HG02852 (cell line): ENCODE results near the gene ZNF197.
"Not testable (repeated sequence)": the region's sequence is repeated elsewhere in the genome, so short reads cannot be mapped to it uniquely, and the experiment has no call there.

ENCODE experiments used
- ATAC-seq: cut with Tn5 transposase; IDR thresholded peaks from one replicate; pipeline ENCODE4 v1.9.1; 2021; ENCODE audit warnings: mild to moderate bottlenecking, moderate library complexity; ENCODE audit not compliant: unreplicated experiment

ZNF197 gene

DNA sequence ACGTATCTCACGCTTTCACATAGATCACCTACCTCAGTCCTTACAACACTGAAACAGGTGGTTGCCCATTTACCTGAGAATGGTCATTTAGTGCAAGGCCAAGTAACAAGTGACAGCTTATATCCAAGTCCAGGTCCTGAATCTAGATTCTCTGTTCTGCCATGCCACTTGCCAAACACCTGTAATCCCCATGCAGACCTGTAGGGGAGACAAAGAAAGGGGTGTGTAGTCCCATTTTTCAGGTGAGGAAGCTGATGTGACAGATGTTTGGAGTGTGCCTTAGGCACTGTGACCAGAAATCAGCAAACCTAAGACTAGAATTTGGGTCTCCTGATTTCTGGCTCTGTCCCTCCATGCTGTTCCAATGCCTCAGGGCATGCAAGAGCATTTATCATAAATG is 36.4 kb downstream of the ZNF197 start:
- no peak for ATAC-seq

- no peak for ATAC-seq
Measured at GRCh38 chr3:44665173-44665572, 40.3 kb downstream of the ZNF197 start.

- ATAC-seq = no peak
Measured at GRCh38 chr3:44666346-44666745, 41.5 kb downstream of the ZNF197 start.

GRCh38 chr3:44669760-44670159 is 44.9 kb downstream of the ZNF197 start:
- no peak for ATAC-seq

- ATAC-seq = not testable (repeated sequence)
Measured at GRCh38 chr3:44673466-44673865, 48.6 kb downstream of the ZNF197 start.

DNA sequence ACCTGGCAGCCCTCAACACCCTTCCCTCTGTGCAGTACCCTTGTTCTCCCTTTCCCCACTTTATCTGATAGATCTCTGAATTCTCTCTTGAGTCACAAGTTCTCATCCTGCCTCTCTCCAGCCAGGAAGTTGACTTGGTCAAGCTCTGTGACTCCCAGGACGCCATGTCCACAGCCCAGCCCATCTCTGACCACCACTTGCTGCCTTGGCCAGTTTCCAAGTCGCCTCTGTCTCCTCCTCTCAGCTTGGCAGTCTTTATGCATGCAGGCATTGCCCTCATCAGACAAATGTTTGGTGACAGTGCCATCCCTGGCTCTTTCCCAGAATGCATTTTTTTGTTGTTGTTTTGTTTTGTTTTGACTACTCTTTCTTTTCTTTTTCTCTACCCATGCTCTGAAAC is 49.4 kb downstream of the ZNF197 start:
- ATAC-seq = no peak

DNA sequence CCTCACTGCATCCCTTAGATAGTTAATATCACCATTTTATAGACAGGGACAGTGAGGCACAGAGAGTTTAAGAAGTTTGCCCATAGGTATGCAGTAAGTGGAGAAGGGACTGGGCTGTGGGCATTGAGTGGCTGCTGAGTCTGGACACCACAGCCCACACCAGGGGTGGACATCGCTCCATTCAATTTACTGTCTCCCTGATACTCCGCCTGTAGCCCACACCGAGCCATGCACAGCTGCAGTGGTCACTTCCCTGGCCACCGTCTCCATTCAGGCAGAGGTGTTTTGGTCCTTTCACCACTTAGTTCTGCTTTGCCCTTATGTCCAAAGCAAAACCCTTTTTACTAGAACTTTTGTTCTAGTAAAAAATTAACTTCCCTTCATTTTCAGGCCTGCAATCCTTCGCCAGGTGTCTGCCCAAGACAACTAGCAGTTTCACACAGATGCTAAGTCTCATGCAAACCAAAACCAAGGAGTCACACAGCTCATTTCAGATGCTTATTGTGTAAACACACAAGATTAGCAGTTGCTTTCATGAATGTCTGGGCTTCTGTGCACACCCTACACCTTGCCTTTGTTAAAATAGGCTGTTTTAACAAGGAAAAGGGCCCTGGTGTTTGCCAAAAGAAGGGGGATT is 53.8 kb downstream of the ZNF197 start:
- no peak for ATAC-seq

DNA sequence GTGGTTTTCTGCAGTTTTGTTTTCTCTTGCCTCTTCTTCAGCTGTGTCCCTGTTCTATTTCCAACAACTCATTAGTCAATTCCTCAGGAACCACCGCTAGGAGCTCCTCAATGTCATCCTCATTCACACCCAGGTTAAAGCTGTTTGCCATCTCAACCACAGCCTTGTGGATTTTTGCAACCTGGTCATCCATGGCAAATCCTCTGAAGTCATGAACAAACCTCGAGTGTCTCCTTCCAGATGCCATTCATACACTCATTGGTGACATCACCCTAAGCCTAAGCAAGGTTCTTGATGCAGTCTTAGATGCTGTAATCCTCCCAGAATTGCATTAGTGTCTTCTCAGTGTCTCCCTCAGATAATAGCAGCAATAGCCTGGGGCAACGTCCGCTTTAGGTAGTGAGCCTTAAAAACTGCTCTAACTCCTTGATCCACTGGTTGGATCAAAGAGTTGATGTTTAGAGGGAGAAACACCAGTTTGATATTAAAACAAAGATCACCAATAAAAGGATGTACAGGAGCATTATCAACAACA is 56.2 kb downstream of the ZNF197 start:
- no peak for ATAC-seq

DNA sequence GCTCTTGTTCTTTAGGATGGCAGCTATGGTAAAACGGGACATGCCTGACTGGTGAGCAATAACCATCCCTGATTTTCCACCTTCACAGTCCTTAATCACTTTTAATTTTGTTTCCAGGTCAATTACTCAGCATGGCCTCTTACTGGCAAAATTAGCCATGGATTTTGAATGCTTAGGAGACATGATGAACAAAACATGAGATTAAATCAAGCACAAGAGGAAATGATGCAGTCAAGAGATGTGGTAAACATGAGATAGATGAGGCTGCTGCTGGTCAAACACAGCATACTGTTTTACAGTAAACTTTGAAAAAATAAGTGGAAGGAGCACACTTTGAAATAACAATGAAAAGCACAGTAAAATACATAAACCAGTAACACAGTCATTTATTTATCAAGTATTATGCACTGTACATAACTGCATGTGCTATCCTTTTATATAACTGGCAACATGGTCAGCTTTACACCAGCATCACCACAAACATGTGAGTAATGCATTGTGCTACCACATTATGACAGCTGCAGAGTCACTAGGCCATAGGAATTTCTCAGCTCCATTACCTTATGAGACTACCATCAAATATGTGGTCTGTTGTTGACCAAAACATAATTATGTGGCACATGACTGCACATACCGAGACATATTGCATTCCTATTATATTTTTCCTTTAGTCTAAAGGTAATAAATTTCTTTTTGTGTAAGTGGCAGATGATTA is 57.5 kb downstream of the ZNF197 start:
- ATAC-seq = no peak

GRCh38 chr3:44685128-44685800 is 60.4 kb downstream of the ZNF197 start:
- peak; percentile 92 for ATAC-seq

DNA sequence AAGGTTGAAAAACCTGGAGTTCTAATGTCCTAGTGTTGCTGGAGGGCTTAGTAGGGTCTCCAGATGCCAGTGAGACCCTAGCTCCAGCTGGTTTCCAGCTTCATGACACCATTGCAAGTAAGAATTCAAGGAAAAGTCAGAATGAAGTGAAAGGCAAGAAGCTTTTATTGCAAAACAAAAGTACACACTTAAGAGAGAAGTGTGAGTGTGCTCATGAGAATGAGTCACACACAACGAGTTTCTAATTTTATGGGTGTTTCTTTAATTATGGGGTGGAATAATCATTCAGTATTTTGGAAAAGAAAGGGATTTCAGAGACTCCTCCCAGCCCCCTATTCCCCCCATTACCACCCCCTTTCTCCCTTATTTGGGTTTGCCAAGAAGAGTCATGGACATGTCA is 63.1 kb downstream of the ZNF197 start:
- ATAC-seq = no peak
